Right lung (tissue), 5 donors: ENCODE measurements around the gene SEPTIN12. TPM values are rescaled to one million over a fixed set of nuclear protein-coding genes. Genes with fewer than 3 reads are reported as not detected.

ENCODE experiments used
- DNase-seq, 2 donors: peaks; one replicate each; pipeline ENCODE4 v3.0.0-alpha.2; 2013
- polyA plus RNA-seq, 5 donors: library from polyadenylated mRNA; unstranded; fragments of 120-200 nt; gene quantifications; one replicate each; pipeline versions ENCODE4 v1.2.1 to v1.2.3, GENCODE V29; 2013; ENCODE audit warnings: inconsistent platforms in 1 of 5, low replicate concordance in 1 of 5; ENCODE audit not compliant: insufficient read length in 5 of 5, insufficient read depth in 1 of 5

The SEPTIN12 gene
- polyA plus RNA-seq, 5 donors, result 0.19 to 0.38 TPM; not detected in 3

DNA sequence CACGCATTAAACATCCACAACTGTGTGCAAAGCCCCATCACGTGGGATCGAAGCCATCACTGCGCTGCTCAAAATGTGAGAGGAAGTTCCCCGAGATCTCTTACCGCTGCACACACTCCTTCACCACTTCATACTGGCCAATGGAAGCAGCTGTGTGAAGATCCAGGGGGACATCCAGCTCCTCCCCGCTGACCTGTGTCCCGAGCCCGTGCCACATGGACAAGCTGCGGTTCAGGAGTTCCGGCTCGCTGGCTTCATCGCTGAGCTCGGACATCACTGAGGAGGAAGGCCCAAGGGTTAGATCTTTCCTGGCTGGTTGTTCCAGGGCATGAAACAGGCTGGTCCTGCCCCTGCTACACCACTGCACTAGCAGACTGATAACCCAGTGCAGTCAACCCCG lies 58.3 kb downstream of the SEPTIN12 start:
- DNase-seq, result no peak

DNA sequence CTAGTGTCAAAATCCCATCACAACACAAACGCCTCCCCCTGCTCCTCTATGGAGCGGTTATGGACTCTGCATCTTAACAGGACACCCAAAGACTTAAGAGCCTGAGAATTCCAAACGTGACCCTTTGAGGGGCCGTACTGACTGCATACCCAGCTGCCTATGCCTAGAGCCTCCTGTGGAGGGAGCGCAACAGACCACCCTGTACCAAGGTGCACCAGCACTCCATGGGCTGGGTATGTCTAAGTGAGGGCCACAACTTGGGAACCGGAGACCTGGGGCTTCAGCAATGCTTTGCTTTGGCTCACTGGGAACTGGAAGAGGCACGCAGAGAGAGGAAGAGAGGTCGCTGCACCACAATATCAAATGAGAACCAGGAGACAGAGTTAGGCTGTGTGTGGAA lies 59.5 kb downstream of the SEPTIN12 start:
- no peak for DNase-seq

Other genes starting within 250 kb of the SEPTIN12 start
- 10 to 100 TPM; 17.1 to 29.3 (median 19.1) TPM for gene CDIP1, start 249.6 kb downstream of the SEPTIN12 start, polyA plus RNA-seq
- under 1 TPM; 0.27 to 0.54 (median 0.33) TPM for gene C16orf96, start 232.0 kb downstream of the SEPTIN12 start, polyA plus RNA-seq
- 10 to 100 TPM; 10.2 to 34.0 (median 18.5) TPM for gene UBALD1, start 173.5 kb downstream of the SEPTIN12 start, polyA plus RNA-seq
- gene MGRN1, start 163.5 kb downstream of the SEPTIN12 start, polyA plus RNA-seq, result 10 to 100 TPM; 38.2 to 87.7 (median 58.2) TPM
- gene NUDT16L1, start 94.8 kb downstream of the SEPTIN12 start, polyA plus RNA-seq, result 10 to 100 TPM; 26.0 to 57.7 (median 31.2) TPM
- gene ANKS3, start 54.1 kb downstream of the SEPTIN12 start, polyA plus RNA-seq, result 10 to 100 TPM; 20.5 to 33.0 (median 28.6) TPM
- 1 to 10 TPM; 1.6 to 4.8 (median 2.4) TPM for gene DNAAF8, start 53.8 kb downstream of the SEPTIN12 start, polyA plus RNA-seq
- 10 to 100 TPM; 12.7 to 20.4 (median 16.9) TPM for gene ZNF500, start 21.2 kb downstream of the SEPTIN12 start, polyA plus RNA-seq
- 1 to 10 TPM; 2.2 to 5.0 (median 4.4) TPM for gene SMIM22, start 7.0 kb upstream of the SEPTIN12 start, polyA plus RNA-seq
- 10 to 100 TPM; 25.1 to 55.7 (median 39.4) TPM for gene ROGDI, start 14.3 kb upstream of the SEPTIN12 start, polyA plus RNA-seq
- gene GLYR1, start 58.9 kb upstream of the SEPTIN12 start, polyA plus RNA-seq, result 100 to 1,000 TPM; 110 to 125 (median 122) TPM
- gene UBN1, start 59.1 kb upstream of the SEPTIN12 start, polyA plus RNA-seq, result 10 to 100 TPM; 29.7 to 38.2 (median 31.1) TPM
- 10 to 100 TPM; 26.7 to 44.8 (median 33.1) TPM for gene PPL, start 148.8 kb upstream of the SEPTIN12 start, polyA plus RNA-seq
- under 1 TPM; 0.29 to 0.38 (median 0.31) TPM for gene SEC14L5, start 170.0 kb upstream of the SEPTIN12 start, polyA plus RNA-seq
- gene NAGPA, start 245.6 kb upstream of the SEPTIN12 start, polyA plus RNA-seq, result 10 to 100 TPM in 1 of 5 donors, 1 to 10 TPM in 4; 6.5 to 10.6 (median 8.4) TPM